GM12874 (cell line): ENCODE measurements around the gene ZNF865.

Experiments used
- TF ChIP-seq, protein P1 (sequence below): IDR thresholded peaks from 2 replicates; pipeline ENCODE4 v1.5.1; 2011; ENCODE audit warnings: low read depth, mild to moderate bottlenecking, control low read depth, low read length, moderate library complexity; ENCODE audit not compliant: insufficient read depth

The ZNF865 gene

DNA sequence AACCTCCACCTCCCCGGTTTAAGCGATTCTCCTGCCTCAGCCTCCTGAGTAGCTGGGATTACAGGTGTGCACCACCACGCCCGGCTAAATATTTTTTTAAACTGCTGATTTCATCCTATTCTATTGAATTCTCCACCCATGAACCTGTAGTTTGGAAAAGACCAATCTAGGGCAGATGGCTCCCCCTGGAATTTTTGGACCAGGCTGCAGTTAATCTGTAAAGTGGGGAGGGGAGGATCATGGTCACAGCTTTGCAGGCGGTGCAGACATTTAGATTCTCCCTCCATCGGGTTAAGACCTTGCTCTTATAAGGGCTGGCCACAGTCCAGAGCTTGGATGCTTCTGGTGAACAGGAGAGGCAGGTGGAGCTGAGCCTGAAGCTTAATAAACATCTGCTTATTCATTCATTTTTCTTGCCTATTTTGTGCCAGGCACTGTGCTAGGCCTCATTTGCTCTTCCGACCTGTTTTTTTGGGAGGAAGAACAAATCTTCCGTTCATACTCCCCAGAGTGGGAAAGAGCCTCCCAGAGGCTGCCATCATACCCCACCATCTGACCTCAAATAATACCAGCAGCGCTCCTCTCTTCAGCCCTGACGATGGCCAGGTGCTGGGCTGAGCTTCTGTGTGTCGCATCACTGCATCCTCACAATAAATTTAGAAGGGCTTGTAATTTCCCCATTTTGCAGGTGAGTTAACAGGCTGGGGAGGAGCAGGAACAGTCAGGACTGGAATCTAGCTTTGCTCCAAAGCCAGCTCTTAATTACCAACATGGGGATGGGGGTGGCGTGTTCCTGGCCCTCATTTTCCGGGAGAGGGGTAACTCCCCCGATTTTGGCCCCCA is 41.7 kb downstream of the ZNF865 start:
- TF ChIP-seq, protein P1, sequence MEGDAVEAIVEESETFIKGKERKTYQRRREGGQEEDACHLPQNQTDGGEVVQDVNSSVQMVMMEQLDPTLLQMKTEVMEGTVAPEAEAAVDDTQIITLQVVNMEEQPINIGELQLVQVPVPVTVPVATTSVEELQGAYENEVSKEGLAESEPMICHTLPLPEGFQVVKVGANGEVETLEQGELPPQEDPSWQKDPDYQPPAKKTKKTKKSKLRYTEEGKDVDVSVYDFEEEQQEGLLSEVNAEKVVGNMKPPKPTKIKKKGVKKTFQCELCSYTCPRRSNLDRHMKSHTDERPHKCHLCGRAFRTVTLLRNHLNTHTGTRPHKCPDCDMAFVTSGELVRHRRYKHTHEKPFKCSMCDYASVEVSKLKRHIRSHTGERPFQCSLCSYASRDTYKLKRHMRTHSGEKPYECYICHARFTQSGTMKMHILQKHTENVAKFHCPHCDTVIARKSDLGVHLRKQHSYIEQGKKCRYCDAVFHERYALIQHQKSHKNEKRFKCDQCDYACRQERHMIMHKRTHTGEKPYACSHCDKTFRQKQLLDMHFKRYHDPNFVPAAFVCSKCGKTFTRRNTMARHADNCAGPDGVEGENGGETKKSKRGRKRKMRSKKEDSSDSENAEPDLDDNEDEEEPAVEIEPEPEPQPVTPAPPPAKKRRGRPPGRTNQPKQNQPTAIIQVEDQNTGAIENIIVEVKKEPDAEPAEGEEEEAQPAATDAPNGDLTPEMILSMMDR = no peak

- TF ChIP-seq, protein P1 = no peak
Observed at GRCh38 chr19:55647732-55648584, 42.5 kb downstream of the ZNF865 start, which contains the start of gene CCDC106. Gene CCDC106, plus strand, starts transcription at chr19:55648212. Its CDS starts 835 bp downstream, at chr19:55649047.

DNA sequence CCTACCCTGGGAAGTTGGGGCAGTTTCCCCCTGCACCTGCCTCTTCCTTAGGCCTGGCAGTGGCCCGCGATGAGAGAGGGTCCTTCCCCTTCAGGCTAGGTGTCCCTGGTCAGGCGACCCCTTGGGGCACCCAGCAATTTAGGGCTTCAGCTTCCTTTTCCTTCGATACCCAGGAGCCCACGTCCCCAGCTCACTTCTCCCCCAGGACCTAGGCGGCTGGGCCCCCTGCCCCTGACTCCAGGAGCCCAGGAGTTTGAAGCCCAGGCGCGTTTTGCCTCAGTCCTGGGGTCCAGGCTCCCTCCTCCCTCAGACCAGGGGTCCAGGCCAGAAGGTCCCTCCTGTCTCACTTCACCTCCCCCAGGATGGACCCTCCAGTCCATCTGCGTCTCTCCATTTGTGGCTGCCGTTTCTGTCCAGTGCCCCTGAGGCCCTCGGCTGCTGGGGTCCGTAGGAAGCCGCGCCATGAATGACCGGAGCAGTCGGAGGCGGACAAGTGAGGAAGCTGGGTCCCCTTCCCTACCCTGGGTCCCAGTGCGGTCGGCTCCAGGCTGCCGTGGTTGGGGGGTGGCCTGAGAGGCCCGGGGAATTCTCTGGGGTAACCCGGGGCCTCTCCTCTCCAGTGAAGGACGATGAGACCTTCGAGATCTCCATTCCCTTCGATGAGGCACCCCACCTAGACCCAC is 43.3 kb downstream of the ZNF865 start:
- TF ChIP-seq, protein P1 = no peak

- TF ChIP-seq, protein P1 = no peak
Observed at GRCh38 chr19:55649268-55650125, 44.0 kb downstream of the ZNF865 start.

DNA sequence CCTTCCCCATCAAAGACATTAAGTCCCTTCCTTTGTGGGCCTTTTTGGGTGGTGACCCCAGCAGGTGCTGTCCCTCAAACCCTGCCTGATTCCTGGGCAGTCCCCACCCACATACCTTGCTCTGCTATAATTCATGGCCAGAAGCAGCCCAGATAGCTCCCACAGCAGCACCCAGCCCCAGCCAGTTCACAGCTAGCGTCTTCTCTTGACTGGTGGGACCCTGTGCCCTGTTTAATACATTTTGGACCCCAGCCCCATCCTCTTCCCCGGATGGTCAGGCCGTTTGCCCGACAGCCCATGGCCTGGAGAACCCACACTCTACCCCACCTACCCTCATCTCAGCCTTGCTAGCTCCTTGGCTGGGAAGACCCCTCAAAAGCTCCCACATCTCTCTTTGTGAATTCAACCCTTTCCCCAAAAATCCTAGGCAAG is 44.7 kb downstream of the ZNF865 start:
- TF ChIP-seq, protein P1 = no peak

- TF ChIP-seq, protein P1 = no peak
Observed at GRCh38 chr19:55650602-55651230, 45.3 kb downstream of the ZNF865 start.
